Parathyroid adenoma (tissue), 2 donors: ENCODE measurements around the gene RPH3AL.
A peak's percentile ranks its signal among the peaks of the same experiment; 100 is the strongest.

Experiments
- H2AFZ ChIP-seq: fragments of 300-600 bp; sonication (generic); one replicate; pipeline ENCODE4 v1.7.0; 2017; ENCODE audit warnings: antibody characterized with exemption, mild to moderate bottlenecking
- H3K27ac ChIP-seq: fragments of 300-600 bp; sonication (generic); one replicate; pipeline ENCODE4 v1.7.0; 2017
- H3K27me3 ChIP-seq: fragments of 300-600 bp; sonication (generic); one replicate; pipeline ENCODE4 v1.7.0; 2017; ENCODE audit warnings: low read length; ENCODE audit not compliant: control insufficient read depth, insufficient read depth
- H3K36me3 ChIP-seq: fragments of 300-600 bp; sonication (generic); one replicate; pipeline ENCODE4 v1.7.0; 2017; ENCODE audit warnings: low read length; ENCODE audit not compliant: control insufficient read depth, insufficient read depth
- H3K4me1 ChIP-seq: fragments of 300-600 bp; sonication (generic); one replicate; pipeline ENCODE4 v1.7.0; 2017; ENCODE audit warnings: control low read depth
- H3K4me2 ChIP-seq: fragments of 300-600 bp; sonication (generic); one replicate; pipeline ENCODE4 v1.7.0; 2017; ENCODE audit warnings: low read length
- H3K4me3 ChIP-seq: fragments of 300-600 bp; sonication (generic); one replicate; pipeline ENCODE4 v1.7.0; 2017; ENCODE audit warnings: low read depth, low read length
- H3K79me2 ChIP-seq: fragments of 300-600 bp; sonication (generic); one replicate; pipeline ENCODE4 v1.7.0; 2017; ENCODE audit warnings: control low read depth
- H3K9ac ChIP-seq: fragments of 300-600 bp; sonication (generic); one replicate; pipeline ENCODE4 v1.7.0; 2017; ENCODE audit warnings: mild to moderate bottlenecking
- H3K9me3 ChIP-seq: fragments of 300-600 bp; sonication (generic); one replicate; pipeline ENCODE4 v1.7.0; 2017; ENCODE audit warnings: low read length; ENCODE audit not compliant: control insufficient read depth
- CTCF ChIP-seq: fragments of 300-600 bp; sonication (generic); IDR thresholded peaks from one replicate; pipeline ENCODE4 v1.7.0; 2017; ENCODE audit warnings: antibody characterized with exemption, mild to moderate bottlenecking
- donor health status: primary hyperparathyroidism.

Gene RPH3AL

GRCh38 chr17:310111-311010 lies 42.2 kb downstream of the RPH3AL start:
- no peak overlapping the region for H3K4me2 ChIP-seq
- H3K9me3 ChIP-seq = no peaks in the 10 kb centered on the region
- no peak overlapping the region for H2AFZ ChIP-seq
- no peaks in the 10 kb centered on the region for H3K27me3 ChIP-seq
- no peak overlapping the region for H3K9ac ChIP-seq
- H3K4me1 ChIP-seq = no peaks in the 10 kb centered on the region
- H3K27ac ChIP-seq = no peak overlapping the region
- no peaks in the 10 kb centered on the region for H3K36me3 ChIP-seq
- no peak for TF ChIP-seq CTCF
- no peaks in the 10 kb centered on the region for H3K79me2 ChIP-seq
- H3K4me3 ChIP-seq = no peak overlapping the region

GRCh38 chr17:309361-309888 lies 43.2 kb downstream of the RPH3AL start:
- no peaks in the 10 kb centered on the region for H3K9me3 ChIP-seq
- no peak overlapping the region for H3K4me3 ChIP-seq
- H3K4me2 ChIP-seq = no peak overlapping the region
- no peaks in the 10 kb centered on the region for H3K36me3 ChIP-seq
- H3K27me3 ChIP-seq = no peaks in the 10 kb centered on the region
- H2AFZ ChIP-seq = no peak overlapping the region
- TF ChIP-seq CTCF = peak; percentile 16
- no peaks in the 10 kb centered on the region for H3K79me2 ChIP-seq
- no peak overlapping the region for H3K9ac ChIP-seq
- no peak overlapping the region for H3K27ac ChIP-seq
- H3K4me1 ChIP-seq = no peaks in the 10 kb centered on the region

GRCh38 chr17:307741-308507 lies 44.7 kb downstream of the RPH3AL start:
- TF ChIP-seq CTCF = no peak
- no peak overlapping the region for H3K4me3 ChIP-seq
- no peaks in the 10 kb centered on the region for H3K4me1 ChIP-seq

GRCh38 chr17:307295-307691 lies 45.3 kb downstream of the RPH3AL start:
- Histone ChIP-seq H3K27ac (no peak overlapping the region), H3K9me3 (no peaks in the 10 kb centered on the region), H3K27me3 (no peaks in the 10 kb centered on the region), H3K4me2 (no peak overlapping the region), H2AFZ (no peak overlapping the region), H3K79me2 (no peaks in the 10 kb centered on the region), H3K36me3 (no peaks in the 10 kb centered on the region), H3K9ac (no peak overlapping the region), H3K4me3 (no peak overlapping the region), H3K4me1 (no peaks in the 10 kb centered on the region)
- no peak for TF ChIP-seq CTCF

More at GRCh38 chr17:307741-308507, 44.7 kb downstream of the RPH3AL start:
- no peak overlapping the region for H3K9ac ChIP-seq
- no peak overlapping the region for H3K27ac ChIP-seq
- H3K79me2 ChIP-seq = no peaks in the 10 kb centered on the region
- H3K9me3 ChIP-seq = no peaks in the 10 kb centered on the region
- H3K4me2 ChIP-seq = no peak overlapping the region
- no peaks in the 10 kb centered on the region for H3K27me3 ChIP-seq
- no peak overlapping the region for H2AFZ ChIP-seq
- no peaks in the 10 kb centered on the region for H3K36me3 ChIP-seq
